SK-MEL-5 (cell line): ENCODE results near the gene ZNF175. TPM values are rescaled to one million over a fixed set of nuclear protein-coding genes. Genes with fewer than 3 reads are reported as not detected.

Source experiments
- DNase-seq: peaks from one replicate; pipeline ENCODE4 v3.0.0-alpha.2; 2016; ENCODE audit warnings: low read depth, low spot score
- in situ Hi-C: cut with HindIII; loops from 2 replicates; pipeline ENCODE4 v1.10.0; 2016; ENCODE audit warnings: low sequenced_read_pairs, high pct_unique_total_duplicates, low pct_unique_long_range_greater_than_20kb
- total RNA-seq: library from RNA; depleted of rRNA; stranded (reverse); fragments of >200 nt; shearing (Covaris generic); gene quantifications from 2 replicates; pipeline ENCODE4 v1.2.3, GENCODE V29; 2014

ZNF175 gene
- total RNA-seq, 1 experiment from 2014 or later, result 3.0 TPM

GRCh38 chr19:51547397-51548212, 23.5 kb upstream of the ZNF175 start:
- in situ Hi-C loops, result no loop called here
- no peak for DNase-seq

DNA sequence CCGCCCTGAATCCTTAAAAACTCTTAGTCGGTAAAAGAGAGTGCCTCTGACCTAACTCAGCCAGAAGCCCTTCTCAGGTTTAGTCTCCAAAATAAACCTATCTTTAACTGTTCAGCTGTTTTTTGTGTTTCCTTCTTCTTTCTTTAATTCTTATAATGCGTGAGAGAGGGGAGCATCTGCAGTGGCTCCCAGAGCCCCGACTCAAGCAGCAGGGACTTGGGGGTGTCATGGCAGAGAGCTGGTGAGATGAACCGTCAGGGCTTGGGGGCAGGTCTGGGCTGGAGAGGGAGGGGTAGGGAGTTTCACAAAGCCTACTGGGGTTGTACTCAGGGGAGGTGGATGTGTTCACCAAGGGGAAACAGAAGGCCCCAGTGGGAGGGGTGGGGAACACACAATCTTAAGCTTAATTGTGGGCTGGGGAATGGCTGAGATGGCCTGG, 22.9 kb upstream of the ZNF175 start:
- DNase-seq, result no peak
- in situ Hi-C loops, result no loop called here

- no peak for DNase-seq
- in situ Hi-C loops, result no loop called here
Measured at GRCh38 chr19:51548891-51549305, 22.2 kb upstream of the ZNF175 start.

DNA sequence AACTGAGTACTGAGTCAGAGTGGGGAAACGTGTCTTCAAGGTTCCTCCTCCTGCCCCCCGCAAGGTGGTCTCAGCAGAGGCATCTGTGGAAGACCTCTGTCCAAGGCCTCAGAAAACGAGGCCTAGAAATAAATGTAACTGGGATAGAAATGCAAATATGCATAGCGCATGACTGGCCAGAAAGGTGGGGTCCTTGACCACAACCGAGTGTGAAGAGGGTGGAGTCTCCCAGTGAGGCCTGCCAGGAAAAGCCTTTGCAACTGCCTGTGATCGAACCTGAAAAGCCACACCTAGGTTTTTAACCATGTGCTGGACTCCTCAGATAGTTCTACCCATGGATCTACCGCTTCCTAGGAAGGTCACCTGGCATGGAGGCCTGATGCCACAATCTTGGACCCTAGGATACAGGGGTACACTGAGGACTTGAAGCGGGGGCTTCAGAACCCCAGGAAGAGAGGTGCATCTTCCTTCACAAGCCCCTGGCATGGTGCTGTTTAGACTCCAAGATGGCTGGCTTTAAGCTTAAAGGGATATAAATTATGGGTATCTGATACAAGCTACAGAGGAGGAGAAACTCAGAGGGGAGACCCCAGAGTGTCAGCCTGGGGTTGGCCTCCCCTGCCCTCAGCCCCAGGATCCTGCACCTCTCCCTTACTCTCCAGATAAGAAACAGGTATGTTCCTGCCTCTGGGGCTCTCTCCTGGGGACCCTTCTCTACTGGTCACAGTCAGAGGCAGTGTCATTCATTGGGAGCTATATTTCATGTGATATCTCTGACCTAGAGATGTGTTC, 21.4 kb upstream of the ZNF175 start:
- in situ Hi-C loops, result no loop called here
- no peak for DNase-seq

- DNase-seq, result no peak
- in situ Hi-C loops, result no loop called here
Measured at GRCh38 chr19:51550848-51551672, 20.0 kb upstream of the ZNF175 start.

GRCh38 chr19:51551673-51552432, 19.2 kb upstream of the ZNF175 start:
- in situ Hi-C loops, result no loop called here

DNA sequence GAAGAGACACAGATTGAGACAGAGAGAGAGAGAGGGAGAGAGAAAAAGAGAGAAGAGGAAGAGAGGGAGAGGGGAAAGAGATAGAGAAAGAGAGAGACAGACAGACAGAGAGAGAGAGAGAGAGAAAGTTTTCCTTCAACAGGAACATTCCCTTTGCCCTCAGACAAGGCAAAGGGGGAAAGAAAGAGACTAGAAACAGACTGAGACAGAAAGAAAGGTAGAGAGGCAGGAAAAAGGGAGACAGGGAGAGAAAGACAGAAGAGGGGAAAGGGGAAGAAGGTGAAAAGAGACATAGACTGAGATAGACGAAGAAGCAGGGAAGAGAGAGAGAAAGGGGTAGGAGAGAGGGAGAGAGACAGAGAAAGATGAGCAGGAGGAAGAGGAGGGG, 18.5 kb upstream of the ZNF175 start:
- in situ Hi-C loops, result no loop called here
- DNase-seq, result no peak

More at GRCh38 chr19:51551673-51552432, 19.2 kb upstream of the ZNF175 start:
- DNase-seq, result no peak

GRCh38 chr19:51552996-51553725, 17.9 kb upstream of the ZNF175 start:
- DNase-seq, result peak; percentile 26
- in situ Hi-C loops, result no loop called here

- in situ Hi-C loops, result no loop called here
- DNase-seq, result no peak
Measured at GRCh38 chr19:51559240-51559639, 11.8 kb upstream of the ZNF175 start.

DNA sequence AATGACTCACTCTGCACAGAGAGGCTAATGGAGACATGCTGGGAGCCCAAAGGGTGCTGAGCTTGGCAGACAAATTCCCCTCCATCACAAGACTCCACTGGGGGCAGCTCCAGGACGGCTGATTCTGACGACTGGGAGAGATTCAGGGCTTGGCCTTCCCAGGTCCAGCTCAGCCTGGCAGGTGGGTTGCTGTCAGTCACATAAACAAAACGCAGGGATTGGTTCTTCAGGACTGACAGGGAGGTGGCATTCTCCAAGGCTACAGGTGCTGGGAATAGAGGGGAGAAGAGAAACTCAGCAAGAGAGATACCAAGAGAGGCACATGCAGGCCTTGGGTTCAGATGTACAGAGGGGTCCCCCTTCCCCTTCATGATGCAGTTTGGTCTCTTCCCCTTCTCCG, 10.7 kb upstream of the ZNF175 start:
- in situ Hi-C loops, result no loop called here
- no peak for DNase-seq

GRCh38 chr19:51564791-51565190, 6.3 kb upstream of the ZNF175 start:
- DNase-seq, result no peak
- in situ Hi-C loops, result no loop called here

GRCh38 chr19:51565583-51565982, 5.5 kb upstream of the ZNF175 start:
- no peak for DNase-seq
- in situ Hi-C loops, result no loop called here

- DNase-seq, result no peak
- in situ Hi-C loops, result no loop called here
Measured at GRCh38 chr19:51566489-51567100, 4.5 kb upstream of the ZNF175 start.

DNA sequence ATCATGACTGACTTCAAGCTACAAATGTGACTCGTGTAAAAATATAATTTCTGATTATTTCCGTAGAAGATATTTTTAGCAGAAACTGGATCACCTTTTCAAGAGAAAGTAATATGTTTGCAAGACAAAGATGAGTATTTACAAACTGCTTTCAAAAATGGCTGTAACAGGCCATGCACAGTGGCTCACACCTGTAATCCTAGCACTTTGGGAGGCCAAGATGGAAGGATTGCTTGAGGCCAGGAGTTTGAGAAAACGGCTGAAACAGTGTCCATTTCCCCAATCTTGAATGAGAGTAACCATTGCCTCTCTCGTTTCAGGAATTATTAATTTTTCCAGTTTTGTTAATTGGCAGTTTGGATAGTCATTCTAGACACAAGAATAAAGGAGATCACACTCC, 3.5 kb upstream of the ZNF175 start:
- in situ Hi-C loops, result no loop called here
- DNase-seq, result no peak

DNA sequence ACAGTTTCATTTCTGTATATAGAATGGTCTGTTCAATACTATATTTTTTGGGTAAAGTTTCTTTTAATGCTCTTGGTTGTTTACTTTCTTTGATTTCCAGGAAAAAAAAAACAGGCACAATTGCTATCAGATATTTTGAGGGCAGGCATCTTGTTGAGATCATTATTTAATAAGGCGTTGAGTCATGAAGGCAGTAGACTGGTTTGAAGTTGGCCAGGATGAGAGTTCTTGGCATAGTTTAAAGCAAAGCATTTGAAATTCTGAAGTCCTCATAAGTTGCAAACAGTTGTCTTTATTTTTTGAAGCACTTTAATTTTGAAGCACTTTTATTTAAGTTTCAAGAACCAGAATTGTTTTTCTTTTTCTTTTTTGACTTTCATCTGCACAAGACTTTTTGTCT, 2.6 kb upstream of the ZNF175 start:
- no peak for DNase-seq

DNA sequence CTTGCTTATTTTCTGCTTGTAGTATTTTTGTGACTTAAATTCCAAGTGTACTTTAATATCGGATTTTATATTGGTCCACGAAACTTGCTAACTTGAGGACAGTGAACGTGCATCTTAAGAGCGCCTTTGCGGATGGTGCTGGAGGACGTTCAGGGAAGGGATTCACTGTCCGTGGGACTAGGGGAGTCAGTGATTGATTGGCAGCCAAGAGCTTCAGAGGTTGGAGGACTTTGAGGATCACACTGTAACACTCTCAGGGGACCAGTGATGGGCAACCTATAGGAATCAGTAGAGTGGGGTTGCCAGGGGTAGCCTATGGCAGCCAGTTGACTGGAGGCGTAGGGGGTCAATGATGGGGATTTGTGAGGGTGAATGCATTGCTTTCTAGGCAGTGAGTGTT, 516 bp downstream of the ZNF175 start:
- DNase-seq, result no peak
- in situ Hi-C loops, result no loop called here

More for the DNA sequence above, 2.6 kb upstream of the ZNF175 start:
- in situ Hi-C loops, result no loop called here
